IPS-NIHi11 (cell line): ENCODE measurements around the gene SF3B3.
"Not testable (repeated sequence)": the region's sequence is repeated elsewhere in the genome, so short reads cannot be mapped to it uniquely, and the experiment has no call there.

Source experiments
- DNase-seq: peaks from one replicate; pipeline ENCODE4 v3.0.0; 2012; ENCODE audit warnings: mixed read lengths, low spot score

Gene SF3B3

GRCh38 chr16:70565053-70565452, 41.4 kb downstream of the SF3B3 start:
- DNase-seq: no peak

GRCh38 chr16:70568601-70569237, 45.1 kb downstream of the SF3B3 start:
- no peak for DNase-seq

DNA sequence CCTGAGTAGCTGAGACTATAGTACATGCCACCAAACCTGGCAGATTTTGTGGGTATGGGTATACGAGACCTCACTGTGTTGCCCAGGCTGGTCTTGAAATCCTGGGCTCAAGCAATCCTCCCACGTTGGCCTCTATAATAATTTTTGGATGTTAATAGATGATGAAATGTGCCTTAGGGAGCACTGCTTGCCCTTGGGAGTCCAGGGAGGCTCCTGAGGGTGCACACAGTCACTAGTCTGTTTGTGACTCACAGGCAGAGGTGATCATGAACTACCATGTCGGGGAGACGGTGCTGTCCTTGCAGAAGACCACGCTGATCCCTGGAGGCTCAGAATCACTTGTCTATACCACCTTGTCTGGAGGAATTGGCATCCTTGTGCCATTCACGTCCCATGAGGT, 46.1 kb downstream of the SF3B3 start:
- no peak for DNase-seq

DNA sequence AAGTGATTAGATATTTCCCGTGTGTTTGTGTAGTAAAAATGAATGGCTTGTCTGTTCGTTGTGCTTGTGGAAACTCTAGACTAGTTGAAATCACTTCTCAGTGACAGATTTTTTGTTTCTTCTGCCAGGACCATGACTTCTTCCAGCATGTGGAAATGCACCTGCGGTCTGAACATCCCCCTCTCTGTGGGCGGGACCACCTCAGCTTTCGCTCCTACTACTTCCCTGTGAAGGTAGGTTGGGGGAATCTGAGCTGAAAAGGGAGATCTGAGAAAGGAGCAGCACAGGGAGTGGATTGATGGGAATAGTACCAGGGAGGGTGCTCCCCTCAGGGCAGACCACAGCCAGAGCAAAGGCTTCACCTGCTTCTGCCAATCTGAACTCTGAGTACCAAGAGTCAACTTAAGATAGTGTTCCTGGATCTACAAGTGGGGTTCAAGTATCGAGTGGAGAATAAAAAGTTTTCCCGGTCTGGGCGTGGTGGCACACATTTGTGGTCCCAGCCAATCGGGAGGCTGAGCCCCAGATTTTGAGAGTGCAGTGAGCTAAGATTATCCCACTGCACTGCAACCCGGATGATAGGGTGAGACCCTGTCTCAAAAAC, 47.5 kb downstream of the SF3B3 start:
- no peak for DNase-seq

- no peak for DNase-seq
Observed at GRCh38 chr16:70571623-70572022, 48.0 kb downstream of the SF3B3 start.

GRCh38 chr16:70572050-70572925, 48.7 kb downstream of the SF3B3 start:
- DNase-seq: no peak

- no peak for DNase-seq
Observed at GRCh38 chr16:70572926-70573270, 49.3 kb downstream of the SF3B3 start.

DNA sequence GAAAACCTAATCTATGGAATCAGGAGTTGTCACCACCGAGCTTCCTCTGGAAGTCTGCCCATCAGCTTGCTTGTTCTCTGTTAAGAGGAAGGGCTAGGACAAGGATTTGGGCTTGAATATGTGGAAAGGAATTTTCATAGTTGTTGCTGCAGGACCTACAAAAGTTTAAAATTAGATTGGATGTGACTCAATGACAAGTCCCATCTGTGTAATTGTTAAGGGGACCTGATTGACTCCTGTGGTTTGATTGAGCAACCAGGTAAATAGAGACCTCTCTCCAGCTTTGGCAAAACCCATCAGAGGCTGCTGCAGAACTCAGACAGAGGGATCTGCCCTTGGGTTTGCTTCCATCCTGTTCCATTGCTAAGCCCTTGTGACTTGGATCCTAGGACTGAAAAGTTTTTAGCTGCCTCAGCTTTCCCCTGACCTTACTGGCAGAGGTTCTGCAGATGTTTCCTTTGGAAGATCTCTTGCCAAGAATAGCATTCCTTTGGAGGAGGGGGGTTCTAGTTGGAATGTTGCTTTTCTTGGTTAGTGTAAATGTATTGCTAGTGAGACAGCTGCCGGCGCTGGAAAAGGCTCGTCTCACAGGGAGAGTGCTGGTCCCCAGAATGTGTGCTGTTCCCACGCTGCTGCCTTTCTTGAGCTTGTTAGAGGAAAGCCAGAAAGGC, 50.0 kb downstream of the SF3B3 start:
- no peak for DNase-seq

DNA sequence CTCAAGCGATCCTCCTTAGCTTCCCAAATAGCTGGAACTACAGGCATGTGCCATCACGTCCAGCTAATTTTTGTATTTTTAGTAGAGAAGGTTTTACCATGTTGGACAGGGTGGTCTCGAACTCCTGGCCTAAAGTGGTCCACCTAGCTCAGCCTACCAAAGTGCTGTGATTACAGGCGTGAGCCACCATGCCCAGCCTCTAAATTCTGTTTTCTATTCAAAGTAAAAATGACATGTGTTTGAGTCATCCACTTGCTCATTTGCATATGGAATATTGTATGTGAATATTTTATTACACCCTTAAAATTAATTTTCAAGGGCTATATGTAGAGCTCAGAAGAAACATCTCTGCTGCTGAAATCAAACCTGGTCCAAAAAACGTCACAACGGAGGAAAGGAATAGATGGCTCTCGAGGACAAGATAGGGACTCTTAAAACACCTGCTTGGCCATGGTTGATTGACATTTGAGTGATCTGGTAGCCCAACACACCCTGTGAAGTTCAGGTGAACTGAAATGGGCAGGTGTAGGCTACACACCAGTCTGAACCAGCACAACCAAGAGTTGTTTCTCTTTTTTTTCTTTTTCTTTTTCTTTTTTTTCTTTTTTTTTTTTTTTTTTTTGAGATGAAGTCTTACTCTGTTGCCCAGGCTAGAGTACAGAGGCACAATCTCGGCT, 51.1 kb downstream of the SF3B3 start:
- DNase-seq: no peak

- no peak for DNase-seq
Observed at GRCh38 chr16:70575376-70575775, 51.8 kb downstream of the SF3B3 start.

DNA sequence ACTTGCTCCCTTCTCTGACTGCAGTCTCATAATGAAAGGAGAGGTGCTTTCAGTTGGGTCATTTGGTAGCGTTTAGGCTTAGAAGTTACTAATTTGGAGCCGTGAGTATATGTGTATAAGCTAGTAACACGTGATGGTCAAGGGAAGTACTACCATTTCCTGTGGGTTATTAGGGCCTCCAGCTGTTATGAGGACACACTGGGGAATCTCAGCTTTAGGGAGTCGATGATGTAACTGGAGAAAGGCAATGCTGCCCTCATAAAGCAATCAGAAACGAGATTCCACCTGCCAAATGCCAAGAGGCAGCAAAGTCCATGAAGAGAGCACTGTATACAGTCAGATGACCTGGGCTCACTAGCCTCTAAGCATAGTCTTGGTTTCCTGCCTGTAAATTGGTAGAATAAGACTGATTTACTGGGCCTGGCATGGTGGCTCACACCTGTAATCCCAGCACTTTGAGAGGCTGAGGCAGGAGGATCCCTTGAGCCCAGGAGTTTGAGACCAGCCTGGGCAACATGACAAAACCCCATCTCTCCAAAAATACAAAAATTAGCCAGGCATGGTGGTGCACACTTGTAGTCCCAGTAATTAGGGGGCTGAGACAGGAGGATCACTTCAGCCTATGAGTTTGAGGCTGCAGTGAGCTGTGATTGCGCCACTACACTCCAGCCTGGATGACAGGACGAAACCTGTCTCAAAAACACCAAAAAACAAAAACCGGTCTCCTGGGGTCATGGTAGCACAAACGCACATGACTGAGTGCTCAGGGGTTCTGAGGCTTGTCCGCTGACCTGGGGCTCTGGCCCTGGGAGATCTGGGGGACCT, 53.0 kb downstream of the SF3B3 start:
- no peak for DNase-seq

- no peak for DNase-seq
Observed at GRCh38 chr16:70577256-70577698, 53.7 kb downstream of the SF3B3 start.

GRCh38 chr16:70578035-70578434, 54.4 kb downstream of the SF3B3 start:
- DNase-seq: no peak

DNA sequence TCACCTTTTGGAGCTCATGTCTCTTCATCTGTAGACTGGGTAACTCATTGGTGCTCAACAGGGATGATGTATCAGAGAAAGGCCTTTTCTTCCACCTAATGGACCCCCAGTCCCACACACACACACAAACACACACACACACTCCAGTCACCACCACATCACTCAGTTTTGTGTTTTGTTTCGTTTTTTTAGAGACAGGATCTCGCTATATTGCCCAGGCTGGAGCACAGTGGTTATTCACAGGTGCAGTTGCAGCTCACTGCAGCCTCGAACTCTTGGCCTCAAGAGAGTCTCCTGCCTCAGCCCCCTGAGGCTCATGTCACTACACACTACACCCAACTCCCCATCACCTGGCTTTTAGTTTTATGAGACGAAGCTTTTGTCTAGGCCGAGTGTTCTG, 55.6 kb downstream of the SF3B3 start:
- DNase-seq: no peak

DNA sequence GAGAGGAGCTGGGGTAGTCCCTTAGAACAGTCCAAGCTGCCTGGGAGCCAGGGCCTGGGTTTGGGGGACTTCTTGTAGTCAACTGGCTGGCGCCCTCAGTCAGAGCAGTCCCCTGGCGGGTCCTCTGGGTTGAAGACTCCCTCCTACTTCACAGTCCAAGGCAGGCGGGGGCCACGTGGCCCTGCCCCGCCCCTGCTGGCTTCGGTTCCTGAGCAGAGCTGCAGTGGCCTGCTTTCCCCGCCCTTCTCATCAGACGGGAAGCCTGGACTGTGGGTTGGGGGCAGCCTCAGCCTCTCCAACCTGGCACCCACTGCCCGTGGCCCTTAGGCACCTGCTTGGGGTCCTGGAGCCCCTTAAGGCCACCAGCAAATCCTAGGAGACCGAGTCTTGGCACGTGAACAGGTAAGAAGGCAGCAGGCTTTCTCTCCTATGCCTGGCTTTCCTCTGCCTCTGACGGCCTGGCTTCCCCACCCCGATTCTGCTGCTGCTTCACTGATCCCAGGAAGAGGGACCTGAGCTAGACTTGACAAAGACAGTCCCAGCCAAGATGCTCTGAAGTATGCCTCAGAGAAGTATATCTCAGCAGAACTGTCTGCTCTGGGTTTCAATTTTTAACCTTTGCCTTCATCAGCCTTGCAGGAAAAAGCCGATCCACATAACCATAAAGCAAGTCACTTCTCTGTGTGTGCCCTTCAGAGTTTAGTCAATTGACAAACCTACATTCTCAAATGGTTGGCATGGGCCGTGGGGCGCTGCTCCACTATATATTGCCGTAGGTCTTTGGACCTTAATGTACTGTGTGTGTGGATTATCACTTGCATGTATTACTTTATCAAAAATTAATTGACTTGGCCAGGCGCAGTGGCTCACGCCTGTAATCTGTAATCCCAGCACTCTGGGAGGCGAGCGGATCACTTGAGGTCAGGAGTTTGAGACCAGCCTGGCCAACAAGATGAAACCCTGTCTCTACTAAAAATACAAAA, 56.3 kb downstream of the SF3B3 start:
- DNase-seq: no peak

DNA sequence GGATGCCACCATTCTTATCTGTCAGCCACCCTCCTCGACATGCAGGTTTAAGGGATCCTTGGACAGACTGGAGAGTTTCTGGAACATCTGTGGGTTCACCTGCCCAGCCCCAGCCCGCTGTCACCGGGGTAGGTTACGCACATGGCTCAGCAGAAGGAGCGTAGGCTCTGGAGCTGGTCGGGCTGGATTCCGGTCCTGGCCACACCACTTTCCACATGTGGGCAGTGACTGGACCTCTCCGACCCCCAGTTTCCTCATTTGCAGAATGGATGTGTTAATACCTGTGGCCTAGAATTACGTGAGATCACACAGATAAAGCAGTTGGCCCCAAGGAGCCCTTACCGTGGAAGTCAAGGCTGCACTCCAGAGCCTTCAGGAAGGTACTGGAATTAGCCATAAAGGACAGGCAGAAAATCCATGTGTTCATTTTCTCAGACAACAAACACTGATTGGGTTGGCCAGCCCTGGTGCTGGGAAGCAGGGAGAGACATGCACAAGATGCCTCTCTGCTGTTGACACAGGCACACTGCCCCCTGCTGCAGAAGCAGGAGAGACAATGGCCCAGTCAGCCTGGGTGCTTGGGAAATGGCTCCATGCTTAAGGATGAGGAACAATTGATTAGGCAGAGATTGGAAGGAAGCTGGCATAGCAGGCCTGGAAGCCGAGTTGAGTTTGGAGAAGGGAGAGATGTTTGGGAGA, 58.8 kb downstream of the SF3B3 start:
- peak; percentile 65 for DNase-seq

DNA sequence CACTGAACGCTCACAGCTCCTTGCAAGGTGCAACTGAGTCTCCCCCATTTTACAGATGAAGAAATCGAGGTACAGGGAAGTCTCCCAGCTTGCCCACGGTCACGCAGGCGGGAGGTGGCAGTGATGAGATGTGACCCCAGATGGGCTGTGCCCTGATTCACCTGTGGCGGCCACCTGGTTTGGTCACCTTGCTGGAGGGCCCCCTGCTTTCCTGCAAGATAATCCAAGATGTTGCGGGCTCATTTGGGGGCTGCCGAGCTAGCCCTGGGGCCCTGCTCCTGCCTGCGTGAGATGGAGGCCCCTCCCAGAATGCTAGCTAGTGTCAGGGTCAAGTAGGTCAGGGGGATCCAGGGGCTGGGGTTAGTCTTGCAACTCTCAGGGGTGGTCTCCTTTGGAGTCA, 63.1 kb downstream of the SF3B3 start:
- no peak for DNase-seq

DNA sequence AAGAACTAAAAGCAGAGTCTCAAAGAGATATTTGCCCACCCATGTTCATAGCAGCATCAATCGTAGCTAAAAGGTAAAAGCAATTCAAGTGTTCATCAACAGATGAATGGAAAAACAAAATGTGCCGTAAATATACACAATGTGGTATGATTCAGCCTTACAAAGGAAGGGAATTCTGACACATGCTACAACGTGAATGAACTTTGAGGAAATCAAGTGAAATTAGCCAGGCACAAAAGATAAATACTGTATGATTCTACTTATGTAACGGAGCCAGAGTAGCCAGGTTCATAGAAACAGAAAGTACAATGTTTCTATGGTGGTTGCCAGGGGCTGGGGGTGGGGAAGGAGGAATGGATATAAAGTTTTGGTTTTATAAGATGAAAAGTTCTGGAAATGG, 64.9 kb downstream of the SF3B3 start:
- no peak for DNase-seq

GRCh38 chr16:70589416-70589815, 65.8 kb downstream of the SF3B3 start:
- DNase-seq: not testable (repeated sequence)
